Endodermal cell (in vitro differentiated cells): Measurements from ENCODE around the gene TMEM52B. TPM values are rescaled to one million over a fixed set of nuclear protein-coding genes. Genes with fewer than 3 reads are reported as not detected.

Experiments used
- DNase-seq: peaks from one replicate; pipeline ENCODE4 v3.0.0-alpha.2; 2017
- H3K27ac ChIP-seq: 2 replicates; pipeline ENCODE4 v1.5.1; 2013; ENCODE audit warnings: mild to moderate bottlenecking, low read depth, low read length, moderate library complexity
- H3K27me3 ChIP-seq: 2 replicates; pipeline ENCODE4 v1.6.1; 2013; ENCODE audit warnings: mild to moderate bottlenecking, low read length, moderate library complexity; ENCODE audit not compliant: insufficient read depth, control insufficient read depth, poor library complexity, severe bottlenecking
- H3K36me3 ChIP-seq: 2 replicates; pipeline ENCODE4 v1.7.0; 2013; ENCODE audit warnings: mild to moderate bottlenecking, low read length, moderate library complexity; ENCODE audit not compliant: control insufficient read depth, insufficient read depth
- H3K4me1 ChIP-seq: one replicate; pipeline ENCODE4 v1.7.0; 2013; ENCODE audit warnings: low read length; ENCODE audit not compliant: control insufficient read depth, insufficient read depth
- H3K4me3 ChIP-seq: 2 replicates; pipeline ENCODE4 v1.5.1; 2013; ENCODE audit warnings: mild to moderate bottlenecking, low read length, moderate library complexity
- H3K9ac ChIP-seq: 2 replicates; pipeline ENCODE4 v1.6.1; 2013; ENCODE audit warnings: mild to moderate bottlenecking, low read length, moderate library complexity; ENCODE audit not compliant: poor library complexity, severe bottlenecking; ENCODE audit errors: extremely low read depth
- H3K9me3 ChIP-seq: 2 replicates; pipeline ENCODE4 v1.6.1; 2013; ENCODE audit warnings: mild to moderate bottlenecking, low read length, moderate library complexity; ENCODE audit not compliant: control insufficient read depth
- H3K27ac Mint-ChIP-seq: 2 replicates; pipeline ENCODE4 v1.8.0; 2020; ENCODE audit warnings: mixed read lengths
- H3K27me3 Mint-ChIP-seq: 2 replicates; pipeline ENCODE4 v1.8.0; 2021; ENCODE audit warnings: mild to moderate bottlenecking, mixed read lengths; ENCODE audit not compliant: insufficient read depth
- H3K36me3 Mint-ChIP-seq: 2 replicates; pipeline ENCODE4 v1.8.0; 2020; ENCODE audit warnings: low read depth, mixed read lengths
- H3K4me1 Mint-ChIP-seq: 2 replicates; pipeline ENCODE4 v1.8.0; 2020; ENCODE audit warnings: mixed read lengths
- H3K4me3 Mint-ChIP-seq: 2 replicates; pipeline ENCODE4 v1.8.0; 2020; ENCODE audit warnings: mild to moderate bottlenecking, moderate library complexity, mixed read lengths
- H3K9me3 Mint-ChIP-seq: 2 replicates; pipeline ENCODE4 v1.8.0; 2020; ENCODE audit warnings: mild to moderate bottlenecking, mixed read lengths
- CTCF ChIP-seq: fragments of 200-600 bp; sonication (generic); conservative IDR thresholded peaks from 2 replicates; pipeline ENCODE4 v1.5.0; 2021; ENCODE audit warnings: antibody characterized with exemption, mild to moderate bottlenecking
- WGBS, 2 experiments: methylation state at CpG; one replicate each; pipeline versions ENCODE4 v1.1.5 to v1.1.7; 2013; ENCODE audit warnings: missing lambda C conversion rate in 2 of 2, mixed read lengths in 1 of 2; ENCODE audit not compliant: insufficient coverage in 1 of 2, insufficient read length in 1 of 2; 5-methylcytosine and 5-hydroxymethylcytosine counted together
- total RNA-seq, 2 donors: library from RNA; stranded (reverse); fragmentation: NEBNext Ultra II Directional in 1 of 2; extraction: Animal tissue kit (Norgen Biotek cat#: 25700) in 1 of 2; gene quantifications; 2 replicates in 1 of 2; 3 replicates in 1 of 2; pipeline ENCODE4 v1.2.1, GENCODE V29; 2021

TMEM52B gene
- total RNA-seq, 2 donors from 2014 or later = not detected

GRCh38 chr12:10140001-10140400 lies 38.8 kb upstream of the TMEM52B start:
- no peak overlapping the region for H3K4me3 ChIP-seq
- no peaks in the 10 kb centered on the region for H3K27me3 Mint-ChIP-seq
- H3K27ac ChIP-seq = no peak overlapping the region
- H3K4me1 ChIP-seq = no peaks in the 10 kb centered on the region
- no peaks in the 10 kb centered on the region for H3K27me3 ChIP-seq
- H3K27ac Mint-ChIP-seq = no peak overlapping the region
- peak; percentile 99 for TF ChIP-seq CTCF
- H3K9me3 ChIP-seq = no peaks in the 10 kb centered on the region
- peaks cover 4% of the 10 kb centered on the region for H3K9me3 Mint-ChIP-seq
- H3K4me1 Mint-ChIP-seq = peaks cover 14% of the 10 kb centered on the region
- H3K36me3 Mint-ChIP-seq = no peaks in the 10 kb centered on the region
- 7 to 8% methylated on average over 2 of the region's 2 CpGs for WGBS, 2 experiments
- no peaks in the 10 kb centered on the region for H3K36me3 ChIP-seq
- DNase-seq = peak; percentile 76
- no peak overlapping the region for H3K4me3 Mint-ChIP-seq
- H3K9ac ChIP-seq = no peak overlapping the region

GRCh38 chr12:10142976-10143589 lies 35.7 kb upstream of the TMEM52B start:
- Histone ChIP-seq H3K9me3 (no peaks in the 10 kb centered on the region), H3K9ac (no peak overlapping the region), H3K27ac (no peak overlapping the region), H3K4me3 (no peak overlapping the region), H3K4me1 (no peaks in the 10 kb centered on the region), H3K27me3 (no peaks in the 10 kb centered on the region), H3K36me3 (no peaks in the 10 kb centered on the region)
- DNase-seq = no peak
- no peak overlapping the region for H3K4me3 Mint-ChIP-seq
- WGBS, 2 experiments = 0% methylated on average over 1 of the region's 1 CpG; no CpG with 5 or more reads in 1 of the 2 experiments
- peaks cover 14% of the 10 kb centered on the region for H3K4me1 Mint-ChIP-seq
- TF ChIP-seq CTCF = no peak
- H3K9me3 Mint-ChIP-seq = peaks cover 7% of the 10 kb centered on the region
- H3K27ac Mint-ChIP-seq = no peak overlapping the region
- H3K27me3 Mint-ChIP-seq = no peaks in the 10 kb centered on the region
- H3K36me3 Mint-ChIP-seq = no peaks in the 10 kb centered on the region

- 84% methylated on average over 5 of the region's 5 CpGs; no CpG with 5 or more reads in 1 of the 2 experiments for WGBS, 2 experiments
- peaks cover 8% of the 10 kb centered on the region for H3K4me1 Mint-ChIP-seq
Measured at GRCh38 chr12:10147714-10148403, 31.0 kb upstream of the TMEM52B start.

More at GRCh38 chr12:10147714-10148403, 31.0 kb upstream of the TMEM52B start:
- no peak overlapping the region for H3K4me3 ChIP-seq
- Mint-ChIP-seq H3K27me3 (no peaks in the 10 kb centered on the region), H3K36me3 (no peaks in the 10 kb centered on the region), H3K9me3 (peaks cover 7% of the 10 kb centered on the region), H3K27ac (no peak overlapping the region), H3K4me3 (no peak overlapping the region)
- no peak for TF ChIP-seq CTCF
- H3K36me3 ChIP-seq = no peaks in the 10 kb centered on the region
- DNase-seq = no peak
- no peaks in the 10 kb centered on the region for H3K9me3 ChIP-seq
- no peak overlapping the region for H3K9ac ChIP-seq
- no peaks in the 10 kb centered on the region for H3K27me3 ChIP-seq
- no peak overlapping the region for H3K27ac ChIP-seq
- H3K4me1 ChIP-seq = no peaks in the 10 kb centered on the region
